KBM-7 (cell line): ENCODE measurements around the gene SIGMAR1.
"Not testable (repeated sequence)": the region's sequence is repeated elsewhere in the genome, so short reads cannot be mapped to it uniquely, and the experiment has no call there.

Source experiments
- DNase-seq: peaks from one replicate; pipeline ENCODE4 v3.0.0-alpha.2; 2015
- in situ Hi-C: fragments of 300-500 bp; cut with MboI; formaldehyde crosslinking; loops from 2 replicates; pipeline ENCODE4 v1.14.3; 2020; ENCODE audit warnings: low sequenced_read_pairs, low pct_unique_long_range_greater_than_20kb, mixed read lengths

Gene SIGMAR1

DNA sequence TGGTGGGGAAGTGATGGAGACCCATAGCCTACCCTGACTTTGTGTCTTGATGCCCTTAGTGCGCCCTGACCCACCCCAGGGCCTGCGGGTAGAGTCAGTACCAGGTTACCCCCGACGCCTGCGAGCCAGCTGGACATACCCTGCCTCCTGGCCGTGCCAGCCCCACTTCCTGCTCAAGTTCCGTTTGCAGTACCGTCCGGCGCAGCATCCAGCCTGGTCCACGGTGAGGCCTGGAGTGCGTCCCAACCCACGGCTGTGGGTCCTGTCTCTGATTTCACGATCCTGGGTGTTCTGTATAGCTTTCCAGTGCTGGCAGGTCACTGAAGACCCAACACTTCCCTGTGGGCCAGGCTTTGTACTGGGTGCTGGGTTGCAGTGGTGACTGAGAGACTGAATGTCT is 20.9 kb upstream of the SIGMAR1 start:
- in situ Hi-C loops = no loop called here
- no peak for DNase-seq

DNA sequence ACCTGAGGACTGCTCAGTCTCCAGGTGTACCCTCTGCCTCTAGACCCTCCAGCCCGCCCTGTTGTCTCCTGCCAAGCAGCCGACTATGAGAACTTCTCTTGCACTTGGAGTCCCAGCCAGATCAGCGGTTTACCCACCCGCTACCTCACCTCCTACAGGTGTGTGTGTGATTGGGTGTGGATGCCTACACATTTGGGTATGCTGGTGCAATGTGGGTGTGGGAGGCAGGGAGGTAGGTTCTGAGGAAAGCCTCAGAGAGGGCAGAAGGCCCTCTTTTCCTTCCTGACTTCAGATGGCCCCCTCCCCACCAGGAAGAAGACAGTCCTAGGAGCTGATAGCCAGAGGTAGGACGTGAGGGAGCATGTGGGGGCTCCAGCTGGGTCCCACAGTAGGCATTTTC is 19.4 kb upstream of the SIGMAR1 start:
- in situ Hi-C loops = no loop called here

DNA sequence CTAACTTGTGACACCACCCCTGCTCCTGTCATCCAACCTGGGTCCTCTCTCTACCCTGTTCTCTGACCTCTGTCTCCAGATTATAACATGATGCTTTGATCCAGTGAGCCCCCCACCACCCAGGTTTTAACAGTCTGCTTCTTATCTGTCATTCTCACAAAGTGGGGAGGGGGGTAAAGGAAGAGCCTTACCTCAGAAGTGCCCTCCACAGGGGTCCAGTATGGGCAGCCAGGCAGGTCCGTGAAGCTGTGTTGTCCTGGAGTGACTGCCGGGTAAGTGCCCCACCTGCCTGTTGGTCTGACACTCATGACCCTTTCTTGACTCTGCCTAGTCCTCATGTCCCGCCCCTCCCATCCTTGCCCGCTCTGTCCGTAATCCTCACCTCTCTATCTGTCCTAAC is 17.8 kb upstream of the SIGMAR1 start:
- in situ Hi-C loops = no loop called here
- no peak for DNase-seq

More for the DNA sequence above, 19.4 kb upstream of the SIGMAR1 start:
- no peak for DNase-seq

- no peak for DNase-seq
- in situ Hi-C loops = no loop called here
Observed at GRCh38 chr9:34654323-34655051, 16.9 kb upstream of the SIGMAR1 start.

- DNase-seq = no peak
- in situ Hi-C loops = no loop called here
Observed at GRCh38 chr9:34653151-34654072, 15.8 kb upstream of the SIGMAR1 start.

DNA sequence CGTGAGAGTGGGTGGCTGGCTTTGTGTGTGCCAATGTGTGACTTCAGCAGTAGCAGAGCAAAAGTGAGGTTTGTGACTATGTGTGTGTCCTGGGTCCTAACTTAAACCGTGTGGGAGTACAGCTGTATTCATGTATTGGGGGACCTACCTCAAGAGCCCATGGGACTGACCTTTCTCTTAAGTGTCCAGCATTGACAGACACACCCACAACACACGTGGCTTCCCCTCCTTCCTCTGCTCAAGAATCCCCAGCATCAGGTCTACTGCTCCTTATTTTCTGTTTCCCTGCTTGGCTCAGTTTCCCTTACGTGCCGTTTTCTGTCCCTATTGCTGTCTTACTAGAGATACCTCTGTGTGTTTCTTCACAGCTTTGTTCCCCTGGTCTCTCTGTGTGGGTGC is 15.0 kb upstream of the SIGMAR1 start:
- no peak for DNase-seq
- in situ Hi-C loops = no loop called here

DNA sequence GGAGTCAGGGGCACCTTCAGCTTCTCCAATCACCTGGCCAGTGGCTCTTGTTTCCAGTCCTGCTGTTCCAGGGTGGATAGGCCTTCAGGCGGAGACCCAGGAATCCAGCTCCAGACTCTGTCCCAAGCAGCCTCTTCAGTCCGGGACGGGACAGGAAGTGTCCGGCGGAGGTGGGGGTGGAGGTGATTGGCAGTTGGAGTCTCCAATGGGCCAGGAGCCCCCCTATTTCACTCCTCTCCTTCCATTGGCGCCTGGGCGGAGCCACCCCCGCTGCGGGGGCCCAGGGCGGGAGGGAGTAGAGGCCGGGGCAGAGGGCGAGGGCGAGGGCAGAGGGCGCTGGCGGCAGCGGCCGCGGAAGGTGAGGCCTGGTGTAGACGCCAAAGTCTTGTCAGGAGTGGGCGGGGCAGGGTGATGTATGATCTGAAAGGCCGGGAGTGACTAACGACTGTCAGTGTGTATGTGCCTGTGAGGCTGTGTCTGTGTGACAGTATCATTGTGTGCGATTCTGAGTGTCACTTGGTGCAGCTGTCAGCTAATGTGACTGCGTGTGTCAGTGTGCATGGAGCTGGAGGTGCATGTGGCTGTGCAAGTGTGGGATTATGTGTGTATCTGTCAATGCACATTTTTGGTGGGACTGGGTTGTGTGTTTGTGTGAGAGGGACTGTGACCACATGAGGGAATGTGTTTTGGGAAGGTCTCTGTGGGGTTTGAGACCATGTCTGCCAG is 14.5 kb upstream of the SIGMAR1 start, which contains the start of gene IL11RA:
Gene IL11RA, plus strand, starts transcription at position 310 of the 726 bp plus-strand sequence. CDS start 3,033 bp downstream, outside the sequence.
- no peak for DNase-seq
- in situ Hi-C loops = no loop called here

DNA sequence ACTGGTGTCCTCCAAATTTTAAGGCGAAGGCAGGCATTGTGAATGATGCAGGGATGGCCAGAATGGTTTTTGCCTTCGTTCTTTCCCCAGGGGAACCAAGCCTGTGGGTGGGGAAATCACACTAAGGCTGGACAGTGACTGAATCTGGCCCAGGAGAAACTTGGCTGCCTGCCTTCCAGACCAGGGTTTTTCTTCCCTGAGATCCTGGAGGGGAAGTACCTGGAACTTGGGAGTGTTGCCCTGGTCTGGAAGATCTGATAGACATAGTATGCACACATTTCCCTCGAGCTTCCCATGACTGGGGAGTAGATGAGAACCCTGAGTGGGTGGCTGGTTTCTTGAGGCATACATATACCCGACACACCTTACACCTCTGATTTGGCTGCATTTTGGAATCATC is 13.7 kb upstream of the SIGMAR1 start:
- DNase-seq = no peak
- in situ Hi-C loops = no loop called here

GRCh38 chr9:34650816-34651215 is 13.2 kb upstream of the SIGMAR1 start:
- no peak for DNase-seq
- in situ Hi-C loops = no loop called here

DNA sequence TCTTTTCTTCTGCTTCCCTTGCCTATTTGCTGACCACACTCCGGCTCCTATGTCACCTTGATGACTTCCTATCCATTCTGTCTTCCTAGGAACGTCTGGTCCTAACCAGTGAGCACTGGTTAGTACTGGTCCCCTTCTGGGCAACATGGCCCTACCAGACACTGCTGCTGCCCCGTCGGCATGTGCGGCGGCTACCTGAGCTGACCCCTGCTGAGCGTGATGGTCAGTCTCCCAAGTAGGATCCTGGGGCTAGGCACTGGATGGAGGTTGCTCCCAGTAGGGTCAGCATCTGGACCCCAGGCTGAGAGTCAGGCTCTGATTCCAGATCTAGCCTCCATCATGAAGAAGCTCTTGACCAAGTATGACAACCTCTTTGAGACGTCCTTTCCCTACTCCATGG is 11.1 kb upstream of the SIGMAR1 start:
- in situ Hi-C loops = no loop called here
- DNase-seq = no peak

DNA sequence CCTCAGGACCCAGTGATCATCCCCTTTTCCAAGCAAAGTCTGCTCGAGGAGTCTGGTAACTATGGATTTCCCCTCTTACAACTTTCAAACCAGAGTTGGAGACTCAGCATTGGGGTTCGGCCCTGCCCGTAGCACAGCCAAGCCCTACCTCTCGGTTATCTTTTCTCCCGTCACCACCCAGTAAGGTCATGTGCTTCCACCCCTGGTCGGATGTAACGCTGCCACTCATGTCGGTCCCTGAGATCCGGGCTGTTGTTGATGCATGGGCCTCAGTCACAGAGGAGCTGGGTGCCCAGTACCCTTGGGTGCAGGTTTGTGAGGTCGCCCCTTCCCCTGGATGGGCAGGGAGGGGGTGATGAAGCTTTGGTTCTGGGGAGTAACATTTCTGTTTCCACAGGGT is 10.1 kb upstream of the SIGMAR1 start:
- no peak for DNase-seq
- in situ Hi-C loops = no loop called here

DNA sequence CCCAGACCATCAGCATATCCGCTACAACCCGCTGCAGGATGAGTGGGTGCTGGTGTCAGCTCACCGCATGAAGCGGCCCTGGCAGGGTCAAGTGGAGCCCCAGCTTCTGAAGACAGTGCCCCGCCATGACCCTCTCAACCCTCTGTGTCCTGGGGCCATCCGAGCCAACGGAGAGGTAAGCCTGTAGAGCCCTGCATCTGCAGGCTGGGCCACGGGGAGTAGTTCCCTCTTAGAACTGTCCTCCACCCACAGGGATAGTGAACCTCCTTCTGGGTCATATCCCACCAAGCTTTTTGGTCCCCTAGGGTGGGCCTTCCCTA is 9.5 kb upstream of the SIGMAR1 start:
- in situ Hi-C loops = no loop called here
- DNase-seq = no peak

- DNase-seq = peak; percentile 96
- in situ Hi-C loops = no loop called here
Observed at GRCh38 chr9:34646211-34647083, 8.9 kb upstream of the SIGMAR1 start, which contains the start of gene GALT. Gene GALT, plus strand, starts transcription at chr9:34646675. Its CDS starts 30 bp downstream, at chr9:34646705.

DNA sequence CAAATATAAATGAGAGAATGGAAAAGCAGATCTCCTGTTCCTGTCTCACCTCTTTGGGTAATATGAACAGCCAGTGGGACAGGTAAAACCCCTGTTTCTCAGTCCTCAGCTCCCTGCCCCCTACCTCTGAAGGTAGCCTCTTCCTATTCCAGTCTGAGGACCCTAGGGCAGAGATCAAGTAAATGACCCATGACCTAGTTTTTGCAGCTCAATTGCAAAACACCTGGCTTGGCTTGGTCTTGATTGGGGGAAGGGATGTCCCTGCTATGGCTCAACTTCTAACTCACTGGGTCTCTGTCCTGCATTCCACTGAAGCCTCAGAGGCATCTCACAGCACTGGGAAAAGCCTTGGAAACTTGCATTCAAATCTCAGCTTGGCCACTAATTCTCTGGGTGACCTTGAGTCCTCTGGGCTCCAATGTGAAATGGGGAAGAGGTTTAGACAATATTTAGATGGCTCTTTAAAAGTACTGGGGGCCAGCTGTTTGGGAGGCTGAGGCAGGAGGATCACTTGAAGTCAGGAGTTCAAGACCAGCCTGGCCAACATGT is 7.3 kb upstream of the SIGMAR1 start:
- in situ Hi-C loops = no loop called here
- no peak for DNase-seq

DNA sequence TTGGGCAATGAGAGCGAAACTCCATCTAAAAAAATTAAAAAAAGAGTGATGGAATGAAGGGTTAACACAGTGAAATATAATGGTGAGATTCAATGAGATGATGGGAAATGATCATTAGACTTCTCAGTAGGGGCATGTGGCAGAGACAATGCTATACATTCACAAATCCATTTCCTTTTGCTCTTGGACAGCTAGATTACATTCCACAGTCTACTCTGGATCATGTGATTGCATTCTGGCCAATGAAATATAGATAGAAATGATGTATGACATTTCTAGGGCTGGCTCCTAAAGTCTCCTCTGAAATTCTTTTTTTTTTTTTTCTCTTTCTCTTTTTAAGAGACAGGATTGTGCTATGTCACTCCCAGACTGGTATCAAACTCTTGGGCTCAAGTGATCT is 5.1 kb upstream of the SIGMAR1 start:
- in situ Hi-C loops = no loop called here
- DNase-seq = no peak

GRCh38 chr9:34639322-34639721 is 1.7 kb upstream of the SIGMAR1 start:
- in situ Hi-C loops = not testable (repeated sequence)

DNA sequence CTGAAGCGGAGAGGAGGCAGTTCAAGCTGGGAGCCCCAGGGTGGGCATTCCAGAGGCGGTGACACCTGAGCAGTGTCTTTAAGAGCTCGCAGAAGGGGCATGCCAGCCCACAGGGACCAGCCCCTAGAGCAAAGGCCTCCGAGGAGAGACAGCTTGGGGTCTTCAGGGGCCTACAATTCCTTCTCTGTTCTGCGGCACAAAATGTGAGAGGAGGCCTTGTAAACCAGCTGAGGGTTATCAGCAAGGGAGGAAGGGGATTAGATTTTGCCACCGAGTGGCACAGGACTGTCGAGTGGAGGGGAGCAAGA is 505 bp upstream of the SIGMAR1 start:
- DNase-seq = no peak
- in situ Hi-C loops = no loop called here

More at GRCh38 chr9:34639322-34639721, 1.7 kb upstream of the SIGMAR1 start:
- DNase-seq = not testable (repeated sequence)

DNA sequence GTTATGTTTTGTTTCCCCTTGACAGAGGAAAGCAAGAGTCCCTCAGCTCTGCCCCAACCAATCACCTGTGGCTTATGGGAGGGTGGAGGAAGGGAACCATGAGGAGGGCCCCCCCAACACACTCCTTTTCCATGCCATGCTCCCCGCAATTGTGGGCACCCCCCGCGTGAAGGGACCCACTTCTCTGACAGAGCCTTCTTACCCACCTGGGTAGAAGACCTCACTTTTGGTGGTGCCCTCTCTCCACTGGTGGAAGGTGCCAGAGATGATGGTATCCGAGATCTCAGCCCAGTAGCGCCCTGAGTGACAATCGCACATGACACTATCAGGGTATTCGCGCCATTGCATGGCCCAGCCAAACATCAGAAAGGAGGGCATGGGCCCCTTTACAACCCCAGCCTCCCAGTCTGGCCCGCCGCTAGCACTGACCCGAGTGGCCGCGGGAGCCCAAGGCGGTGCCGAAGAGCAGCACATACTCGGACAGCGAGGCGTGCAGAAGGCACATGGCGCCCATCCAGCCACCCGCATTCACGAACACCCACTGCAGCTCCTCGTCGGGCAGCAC is 714 bp downstream of the SIGMAR1 start:
- no peak for DNase-seq
- in situ Hi-C loops = no loop called here
